Tibial artery (tissue), 4 donors: ENCODE data around the gene RFPL2.
"Not testable (repeated sequence)": the region's sequence is repeated elsewhere in the genome, so short reads cannot be mapped to it uniquely, and the experiment has no call there.

Source experiments
- DNase-seq, 2 donors: peaks; one replicate each; pipeline ENCODE4 v3.0.0-alpha.2; 2019
- H3K27ac ChIP-seq, 2 donors: fragments of 200-600 bp; sonication (generic) in 1 of 2; 1 replicate in 1 of 2; 2 replicates in 1 of 2; pipeline ENCODE4 v1.5.1; 2018 to 2019; ENCODE audit warnings: mild to moderate bottlenecking in 1 of 2
- H3K27me3 ChIP-seq, 2 donors: fragments of 200-600 bp; sonication (generic) in 1 of 2; one replicate each; pipeline versions ENCODE4 v1.5.1 to v1.6.0; 2016 to 2019
- H3K36me3 ChIP-seq, 3 donors: fragments of 200-600 bp; sonication (generic) in 2 of 3; one replicate each; pipeline ENCODE4 v1.5.1; 2016 to 2019; ENCODE audit warnings: mild to moderate bottlenecking in 2 of 3
- H3K4me1 ChIP-seq, 4 donors: fragments of 200-600 bp; sonication (generic) in 2 of 4; 1 replicate in 3 of 4; 2 replicates in 1 of 4; pipeline ENCODE4 v1.5.1; 2016 to 2019
- H3K4me3 ChIP-seq, 2 donors: fragments of 200-600 bp; sonication (generic) in 1 of 2; 1 replicate in 1 of 2; 2 replicates in 1 of 2; pipeline ENCODE4 v1.5.1; 2018 to 2019; ENCODE audit warnings: mild to moderate bottlenecking in 2 of 2
- H3K9me3 ChIP-seq, 3 donors: fragments of 200-600 bp; sonication (generic) in 1 of 3; one replicate each; pipeline ENCODE4 v1.5.1; 2016 to 2019
- CTCF ChIP-seq, 2 experiments: fragments of 200-600 bp in 1 of 2; fragments of 450-650 bp in 1 of 2; IDR thresholded peaks; one replicate each; pipeline ENCODE4 v1.5.1; 2017 to 2019; ENCODE audit warnings: antibody characterized with exemption in 2 of 2, mild to moderate bottlenecking in 1 of 2, moderate library complexity in 1 of 2
- intact Hi-C: fragments of 100-400 bp; cut with DNase I; formaldehyde crosslinking; loops from one replicate; pipeline ENCODE4 v1.15.0; 2023; ENCODE audit warnings: low total_unique reads

The RFPL2 gene

GRCh38 chr22:32165681-32166080, 39.2 kb downstream of the RFPL2 start:
- Histone ChIP-seq H3K4me1 (no peaks in the 10 kb centered on the region), H3K27me3 (peaks cover 0 to 2% of the 10 kb centered on the region in 2 donors), H3K36me3 (no peaks in the 10 kb centered on the region), H3K27ac (no peak overlapping the region), H3K9me3 (no peaks in the 10 kb centered on the region), H3K4me3 (no peak overlapping the region)
- no peak for DNase-seq
- TF ChIP-seq CTCF (IDR thresholded peaks at IDR 0.05) = no peak
- intact Hi-C loops = no loop called here

GRCh38 chr22:32164075-32164860, 40.6 kb downstream of the RFPL2 start:
- Histone ChIP-seq H3K4me3 (no peak overlapping the region), H3K4me1 (no peaks in the 10 kb centered on the region), H3K27ac (no peak overlapping the region), H3K36me3 (no peaks in the 10 kb centered on the region), H3K9me3 (no peaks in the 10 kb centered on the region), H3K27me3 (peaks cover 0 to 5% of the 10 kb centered on the region in 2 donors)
- intact Hi-C loops = no loop called here
- no peak for TF ChIP-seq CTCF (IDR thresholded peaks at IDR 0.05)
- no peak for DNase-seq

GRCh38 chr22:32160411-32160810, 44.5 kb downstream of the RFPL2 start:
- DNase-seq, H3K4me1 ChIP-seq, H3K4me3 ChIP-seq, intact Hi-C loops, H3K27ac ChIP-seq, H3K36me3 ChIP-seq, H3K9me3 ChIP-seq: not testable (repeated sequence)
- H3K27me3 ChIP-seq = peaks cover 0 to 14% of the 10 kb centered on the region in 2 donors

- Histone ChIP-seq H3K4me1 (no peaks in the 10 kb centered on the region), H3K27ac (no peak within 1 kb of the TSS), H3K4me3 (no peak within 1 kb of the TSS), H3K36me3 (no peaks in the 10 kb centered on the region), H3K9me3 (no peaks in the 10 kb centered on the region), H3K27me3 (peaks cover 0 to 14% of the 10 kb centered on the region in 2 donors)
- no peak for TF ChIP-seq CTCF (IDR thresholded peaks at IDR 0.05)
- no peak for DNase-seq
- intact Hi-C loops = no loop called here
These were observed 46.0 kb downstream of the RFPL2 start, which contains the start of gene C22orf42 for GRCh38 chr22:32158712-32159533. Gene C22orf42, minus strand, starts transcription at chr22:32159303. Its CDS starts 88 bp downstream, at chr22:32159215.

- peaks cover 0 to 12% of the 10 kb centered on the region in 2 donors for H3K27me3 ChIP-seq
- H3K36me3 ChIP-seq, DNase-seq, H3K4me3 ChIP-seq, H3K27ac ChIP-seq, H3K4me1 ChIP-seq, intact Hi-C loops, H3K9me3 ChIP-seq: not testable (repeated sequence)
These were observed 47.2 kb downstream of the RFPL2 start for GRCh38 chr22:32157632-32158031.

- H3K36me3 ChIP-seq, H3K4me3 ChIP-seq, H3K4me1 ChIP-seq, DNase-seq, intact Hi-C loops, H3K27ac ChIP-seq, H3K9me3 ChIP-seq: not testable (repeated sequence)
- H3K27me3 ChIP-seq = peaks cover 0 to 11% of the 10 kb centered on the region in 2 donors
These were observed 50.1 kb downstream of the RFPL2 start for GRCh38 chr22:32154727-32155126.

GRCh38 chr22:32151641-32152040, 53.2 kb downstream of the RFPL2 start:
- intact Hi-C loops, DNase-seq, H3K4me3 ChIP-seq, H3K27me3 ChIP-seq, H3K36me3 ChIP-seq, H3K27ac ChIP-seq, H3K4me1 ChIP-seq, H3K9me3 ChIP-seq: not testable (repeated sequence)

GRCh38 chr22:32150647-32151046, 54.2 kb downstream of the RFPL2 start:
- intact Hi-C loops, DNase-seq, H3K36me3 ChIP-seq, H3K4me1 ChIP-seq, H3K9me3 ChIP-seq, H3K4me3 ChIP-seq, H3K27me3 ChIP-seq, H3K27ac ChIP-seq: not testable (repeated sequence)

- H3K4me3 ChIP-seq, H3K27me3 ChIP-seq, DNase-seq, H3K27ac ChIP-seq, H3K9me3 ChIP-seq, intact Hi-C loops, H3K36me3 ChIP-seq, H3K4me1 ChIP-seq: not testable (repeated sequence)
These were observed 56.5 kb downstream of the RFPL2 start for GRCh38 chr22:32148372-32148771.

GRCh38 chr22:32147128-32147527, 57.7 kb downstream of the RFPL2 start:
- H3K9me3 ChIP-seq, H3K4me1 ChIP-seq, H3K27ac ChIP-seq, H3K36me3 ChIP-seq, H3K27me3 ChIP-seq, H3K4me3 ChIP-seq, intact Hi-C loops, DNase-seq: not testable (repeated sequence)
